Nephron (organoid): ENCODE results near the gene CLDN6.
A peak's percentile ranks its signal among the peaks of the same experiment; 100 is the strongest.

Source experiments
- H3K27ac Mint-ChIP-seq, 3 experiments: 2 replicates each; pipeline ENCODE4 v1.8.0; 2020; ENCODE audit warnings: mixed read lengths in 3 of 3, mild to moderate bottlenecking in 2 of 3, moderate library complexity in 1 of 3
- H3K27me3 Mint-ChIP-seq: 2 replicates; pipeline ENCODE4 v1.8.0; 2021; ENCODE audit warnings: low read depth, mild to moderate bottlenecking, moderate library complexity, mixed read lengths
- H3K36me3 Mint-ChIP-seq: 2 replicates; pipeline ENCODE4 v1.8.0; 2020; ENCODE audit warnings: low read depth, mixed read lengths
- H3K4me1 Mint-ChIP-seq: 2 replicates; pipeline ENCODE4 v1.8.0; 2020; ENCODE audit warnings: mixed read lengths
- H3K4me3 Mint-ChIP-seq, 3 experiments: 2 replicates each; pipeline ENCODE4 v1.8.0; 2020; ENCODE audit warnings: mild to moderate bottlenecking in 3 of 3, mixed read lengths in 3 of 3, moderate library complexity in 2 of 3
- H3K9me3 Mint-ChIP-seq: 2 replicates; pipeline ENCODE4 v1.8.0; 2020; ENCODE audit warnings: mixed read lengths
- TF ChIP-seq, protein P1 (sequence below), 3 experiments: fragments of 200-600 bp; sonication (generic); IDR thresholded peaks; one replicate each; pipeline ENCODE4 v1.5.0; 2021; ENCODE audit warnings: antibody characterized with exemption in 3 of 3; ENCODE audit not compliant: unreplicated experiment in 3 of 3

CLDN6 gene, protein sequence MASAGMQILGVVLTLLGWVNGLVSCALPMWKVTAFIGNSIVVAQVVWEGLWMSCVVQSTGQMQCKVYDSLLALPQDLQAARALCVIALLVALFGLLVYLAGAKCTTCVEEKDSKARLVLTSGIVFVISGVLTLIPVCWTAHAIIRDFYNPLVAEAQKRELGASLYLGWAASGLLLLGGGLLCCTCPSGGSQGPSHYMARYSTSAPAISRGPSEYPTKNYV

GRCh38 chr16:3017794-3018506, at the start of gene CLDN6:
CLDN6 (minus strand) TSS chr16:3018183; CDS start chr16:3016021, 2,162 bp downstream.
- peak within 1 kb of the TSS in 2 of 3 experiments; percentile 61 to 92 for H3K27ac Mint-ChIP-seq
- no peaks in the 10 kb centered on the region for H3K9me3 Mint-ChIP-seq
- peaks cover 61% of the 10 kb centered on the region for H3K27me3 Mint-ChIP-seq
- H3K4me1 Mint-ChIP-seq, result peaks cover 23% of the 10 kb centered on the region
- H3K4me3 Mint-ChIP-seq, result peak within 1 kb of the TSS; percentile 79 to 86 (median 83)
- TF ChIP-seq, protein P1, sequence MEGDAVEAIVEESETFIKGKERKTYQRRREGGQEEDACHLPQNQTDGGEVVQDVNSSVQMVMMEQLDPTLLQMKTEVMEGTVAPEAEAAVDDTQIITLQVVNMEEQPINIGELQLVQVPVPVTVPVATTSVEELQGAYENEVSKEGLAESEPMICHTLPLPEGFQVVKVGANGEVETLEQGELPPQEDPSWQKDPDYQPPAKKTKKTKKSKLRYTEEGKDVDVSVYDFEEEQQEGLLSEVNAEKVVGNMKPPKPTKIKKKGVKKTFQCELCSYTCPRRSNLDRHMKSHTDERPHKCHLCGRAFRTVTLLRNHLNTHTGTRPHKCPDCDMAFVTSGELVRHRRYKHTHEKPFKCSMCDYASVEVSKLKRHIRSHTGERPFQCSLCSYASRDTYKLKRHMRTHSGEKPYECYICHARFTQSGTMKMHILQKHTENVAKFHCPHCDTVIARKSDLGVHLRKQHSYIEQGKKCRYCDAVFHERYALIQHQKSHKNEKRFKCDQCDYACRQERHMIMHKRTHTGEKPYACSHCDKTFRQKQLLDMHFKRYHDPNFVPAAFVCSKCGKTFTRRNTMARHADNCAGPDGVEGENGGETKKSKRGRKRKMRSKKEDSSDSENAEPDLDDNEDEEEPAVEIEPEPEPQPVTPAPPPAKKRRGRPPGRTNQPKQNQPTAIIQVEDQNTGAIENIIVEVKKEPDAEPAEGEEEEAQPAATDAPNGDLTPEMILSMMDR (IDR thresholded peaks at IDR 0.05; ENCODE audit: unreplicated experiment in 3 of 3), result peak; percentile 36 to 58 (median 47)
- no peaks in the 10 kb centered on the region for H3K36me3 Mint-ChIP-seq

- Mint-ChIP-seq H3K4me1 (peaks cover 30% of the 10 kb centered on the region), H3K9me3 (no peaks in the 10 kb centered on the region), H3K4me3 (peak overlapping the region in 2 of 3 experiments; percentile 86 to 94), H3K36me3 (no peaks in the 10 kb centered on the region), H3K27ac (no peak overlapping the region), H3K27me3 (peaks cover 4% of the 10 kb centered on the region)
- TF ChIP-seq, protein P1 (IDR thresholded peaks at IDR 0.05; ENCODE audit: unreplicated experiment in 3 of 3), result no peak
Measured at GRCh38 chr16:3066440-3066748, 48.4 kb upstream of the CLDN6 start.

GRCh38 chr16:3065742-3066439, 47.9 kb upstream of the CLDN6 start:
- Mint-ChIP-seq H3K36me3 (no peaks in the 10 kb centered on the region), H3K9me3 (no peaks in the 10 kb centered on the region), H3K4me1 (peaks cover 30% of the 10 kb centered on the region), H3K27ac (no peak overlapping the region), H3K4me3 (peak overlapping the region; percentile 28 to 94 (median 86)), H3K27me3 (peaks cover 4% of the 10 kb centered on the region)
- TF ChIP-seq, protein P1 (IDR thresholded peaks at IDR 0.05; ENCODE audit: unreplicated experiment in 3 of 3), result no peak

GRCh38 chr16:3065069-3065741, 47.2 kb upstream of the CLDN6 start, which contains the start of gene IL32:
IL32 (plus strand) TSS chr16:3065640; CDS start chr16:3065812, 172 bp downstream.
- Mint-ChIP-seq H3K4me3 (peak within 1 kb of the TSS; percentile 28 to 94 (median 86)), H3K36me3 (no peaks in the 10 kb centered on the region), H3K27me3 (peaks cover 11% of the 10 kb centered on the region), H3K9me3 (no peaks in the 10 kb centered on the region), H3K27ac (peak within 1 kb of the TSS in 1 of 3 experiments; percentile 50), H3K4me1 (peaks cover 34% of the 10 kb centered on the region)
- TF ChIP-seq, protein P1 (IDR thresholded peaks at IDR 0.05; ENCODE audit: unreplicated experiment in 3 of 3), result no peak

DNA sequence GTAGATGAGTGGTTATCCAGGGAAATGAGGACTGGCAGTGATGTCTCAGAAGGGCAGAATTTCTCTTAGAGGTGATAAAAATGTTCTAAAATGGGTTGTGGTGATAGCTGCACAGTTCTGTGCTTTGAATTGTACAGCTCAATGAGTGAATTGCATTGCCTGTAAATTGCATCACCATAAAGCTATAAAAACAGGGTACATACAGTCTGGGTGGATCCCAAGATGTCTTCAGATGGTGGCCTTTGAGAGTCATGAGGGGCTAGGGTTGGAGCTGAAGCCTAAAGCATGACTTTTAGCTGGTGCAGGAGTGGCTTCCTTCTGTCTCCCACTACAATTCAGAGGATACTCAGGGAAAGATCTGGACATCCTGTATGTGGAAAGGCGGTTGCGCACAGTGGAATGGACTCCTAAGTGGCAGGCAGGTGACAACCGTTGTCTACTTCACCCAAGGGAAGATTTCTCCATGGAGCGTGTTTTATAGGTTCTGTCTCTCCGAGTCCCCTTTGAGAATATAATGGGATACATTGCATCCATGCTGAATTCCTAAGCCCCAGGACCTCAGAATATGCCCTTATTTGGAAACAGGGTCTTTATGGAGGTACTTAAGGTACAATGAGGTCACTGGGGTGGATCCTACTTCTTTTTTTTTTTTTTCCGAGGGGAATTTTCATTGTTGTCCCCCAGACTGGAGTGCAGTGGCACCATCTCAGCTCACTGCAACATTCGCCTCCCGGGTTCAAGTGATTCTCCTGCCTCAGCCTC, 45.8 kb upstream of the CLDN6 start:
- H3K27ac Mint-ChIP-seq, result peak overlapping the region in 1 of 3 experiments; percentile 23
- TF ChIP-seq, protein P1 (IDR thresholded peaks at IDR 0.05; ENCODE audit: unreplicated experiment in 3 of 3), result no peak
- H3K27me3 Mint-ChIP-seq, result peaks cover 14% of the 10 kb centered on the region
- H3K9me3 Mint-ChIP-seq, result no peaks in the 10 kb centered on the region
- peak overlapping the region in 2 of 3 experiments; percentile 14 to 28 for H3K4me3 Mint-ChIP-seq
- peaks cover 35% of the 10 kb centered on the region for H3K4me1 Mint-ChIP-seq
- H3K36me3 Mint-ChIP-seq, result no peaks in the 10 kb centered on the region
